ENCODE data around the gene MYZAP.

MYZAP gene

DNA sequence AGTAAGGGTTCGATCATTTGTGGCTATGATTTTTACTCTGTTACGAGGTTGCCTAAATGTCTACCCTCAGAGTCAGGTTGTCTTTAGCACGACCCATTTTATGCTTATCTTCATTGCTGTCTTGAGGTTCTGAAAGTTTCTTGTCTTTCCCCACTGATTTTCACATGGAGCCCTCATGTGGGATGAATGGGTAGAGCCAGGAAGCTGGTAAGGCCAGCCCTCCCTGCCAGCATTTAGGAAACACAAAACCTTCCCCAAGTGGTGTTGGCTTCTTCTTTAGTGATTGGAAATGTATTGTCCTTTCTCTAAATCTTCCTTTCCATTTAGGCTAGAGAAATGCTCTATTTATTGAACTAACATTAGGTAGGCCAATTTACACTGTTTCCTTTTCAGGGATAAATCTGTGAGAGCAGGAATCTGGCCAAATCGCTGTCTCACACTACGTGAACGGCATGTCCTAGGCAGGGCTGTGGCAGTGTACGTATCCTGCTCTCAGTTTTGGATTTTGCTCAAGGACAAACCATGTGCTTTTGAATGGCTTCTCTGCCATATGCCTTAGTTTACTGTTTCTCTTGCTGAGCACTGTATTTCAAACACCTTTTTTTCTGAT, 43.7 kb downstream of the MYZAP start:
- H3K9ac ChIP-seq (ENCODE audit: low read depth, low read length): no peak overlapping the region
- no peaks in the 10 kb centered on the region; the same call in 1 of the 2 replicates for H3K4me1 ChIP-seq (ENCODE audit: insufficient read depth, low read length)
- H3K36me3 ChIP-seq (ENCODE audit: insufficient read depth, low read length): no peaks in the 10 kb centered on the region
- H3K9me3 ChIP-seq (ENCODE audit: control insufficient read depth, insufficient read depth, low read length): no peaks in the 10 kb centered on the region

DNA sequence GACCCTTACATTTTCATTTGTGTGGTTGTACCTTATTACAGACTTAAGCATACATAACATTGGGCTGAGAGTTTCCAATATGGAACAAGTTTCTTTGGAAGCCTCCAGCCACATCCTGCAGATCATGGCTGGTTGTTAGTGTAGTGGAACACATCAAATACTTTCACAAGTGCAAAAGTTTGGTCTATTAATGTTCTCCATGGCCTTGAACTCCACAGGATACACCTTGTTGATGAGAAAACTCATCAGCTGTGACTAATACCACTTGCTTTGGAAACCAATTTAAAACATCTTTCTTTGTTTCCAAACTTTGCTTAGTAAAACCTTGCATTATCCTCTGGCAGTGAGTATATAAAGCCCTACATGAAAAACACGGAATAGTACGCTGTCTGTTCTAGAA, 46.1 kb downstream of the MYZAP start:
- no peak overlapping the region for H3K9ac ChIP-seq (ENCODE audit: low read depth, low read length)
- H3K9me3 ChIP-seq (ENCODE audit: control insufficient read depth, insufficient read depth, low read length): no peaks in the 10 kb centered on the region
- H3K4me1 ChIP-seq (ENCODE audit: insufficient read depth, low read length): no peaks in the 10 kb centered on the region; the same call in 1 of the 2 replicates
- H3K36me3 ChIP-seq (ENCODE audit: insufficient read depth, low read length): no peaks in the 10 kb centered on the region

DNA sequence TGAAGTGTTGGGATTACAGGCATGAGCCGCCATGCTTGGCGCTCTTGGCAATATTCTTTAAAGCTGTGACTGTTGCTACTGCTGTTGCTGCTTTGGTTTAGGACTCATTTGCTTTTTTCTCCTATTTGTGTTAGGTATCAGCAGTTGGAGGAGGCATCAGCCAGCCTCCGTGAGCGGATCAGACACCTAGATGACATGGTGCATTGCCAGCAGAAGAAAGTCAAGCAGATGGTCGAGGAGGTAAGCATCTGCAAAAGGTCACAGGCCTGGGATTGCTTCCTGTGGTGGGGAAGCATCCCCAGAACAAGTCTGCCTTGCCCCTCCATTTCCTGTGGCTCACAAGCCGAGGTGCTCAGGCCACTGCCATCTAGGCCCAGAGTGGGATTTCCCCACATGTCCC, 47.6 kb downstream of the MYZAP start:
- Histone ChIP-seq H3K9me3 (ENCODE audit: control insufficient read depth, insufficient read depth, low read length) (no peaks in the 10 kb centered on the region), H3K4me1 (ENCODE audit: insufficient read depth, low read length) (no peaks in the 10 kb centered on the region; the same call in 1 of the 2 replicates), H3K36me3 (ENCODE audit: insufficient read depth, low read length) (no peaks in the 10 kb centered on the region), H3K9ac (ENCODE audit: low read depth, low read length) (no peak overlapping the region)

DNA sequence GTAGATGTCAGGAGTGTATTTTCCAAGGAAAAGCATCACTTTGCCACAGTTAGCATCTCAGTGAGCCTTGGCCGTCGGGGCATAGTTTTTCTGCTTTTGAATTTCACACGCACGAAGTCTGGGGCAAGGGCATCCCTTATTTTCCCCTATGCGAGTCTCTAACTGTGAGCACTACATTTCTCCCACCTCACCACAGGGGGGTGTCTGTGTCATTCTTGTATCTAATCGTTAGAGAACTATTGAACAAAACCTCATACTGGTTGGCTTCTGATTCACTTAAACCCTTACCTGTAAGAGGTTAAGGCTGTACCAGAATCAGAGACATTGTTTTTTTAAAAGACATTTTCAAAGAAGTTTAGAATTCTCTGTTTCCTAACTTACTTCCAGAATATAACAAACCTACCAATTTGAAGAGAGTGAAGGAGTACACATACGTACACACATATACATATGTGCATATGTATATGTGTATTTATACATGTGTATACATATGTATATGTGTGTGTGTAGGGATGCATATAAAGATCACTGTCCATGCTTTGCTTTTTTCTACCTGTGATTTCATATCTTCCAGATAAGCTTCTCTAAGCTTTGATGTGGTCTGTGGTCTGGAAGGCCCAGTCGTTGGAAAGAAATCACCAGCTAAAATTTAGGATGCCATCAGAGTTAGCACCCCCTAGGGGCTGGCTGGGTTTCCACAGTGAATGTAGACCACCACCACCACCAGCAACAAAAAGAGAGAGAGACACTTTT, 49.4 kb downstream of the MYZAP start:
- H3K9me3 ChIP-seq (ENCODE audit: control insufficient read depth, insufficient read depth, low read length): no peaks in the 10 kb centered on the region
- no peaks in the 10 kb centered on the region for H3K4me1 ChIP-seq (ENCODE audit: insufficient read depth, low read length)
- H3K9ac ChIP-seq (ENCODE audit: low read depth, low read length): no peak overlapping the region
- H3K36me3 ChIP-seq (ENCODE audit: insufficient read depth, low read length): no peaks in the 10 kb centered on the region

DNA sequence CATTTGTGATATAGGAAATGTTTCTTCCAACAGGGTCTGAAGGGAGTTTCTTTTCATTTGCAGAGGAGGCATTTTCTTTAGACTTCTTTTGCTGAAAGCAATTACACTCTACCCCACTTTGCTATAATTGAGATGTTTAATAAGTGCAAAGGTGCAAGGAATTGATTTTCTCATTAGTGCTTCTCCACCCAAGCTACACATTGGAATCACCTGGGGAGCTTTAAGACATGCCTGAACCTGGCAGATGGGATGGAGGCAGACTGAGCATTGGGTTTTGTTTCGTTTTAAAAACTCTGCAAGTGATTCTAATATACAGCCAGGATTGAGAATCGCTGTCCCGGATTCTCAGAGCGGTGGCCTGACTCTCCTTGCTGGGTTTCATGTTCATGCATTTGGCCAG, 52.1 kb downstream of the MYZAP start:
- no peaks in the 10 kb centered on the region for H3K4me1 ChIP-seq (ENCODE audit: insufficient read depth, low read length)
- no peaks in the 10 kb centered on the region for H3K9me3 ChIP-seq (ENCODE audit: control insufficient read depth, insufficient read depth, low read length)
- H3K36me3 ChIP-seq (ENCODE audit: insufficient read depth, low read length): no peaks in the 10 kb centered on the region
- H3K9ac ChIP-seq (ENCODE audit: low read depth, low read length): no peak overlapping the region

DNA sequence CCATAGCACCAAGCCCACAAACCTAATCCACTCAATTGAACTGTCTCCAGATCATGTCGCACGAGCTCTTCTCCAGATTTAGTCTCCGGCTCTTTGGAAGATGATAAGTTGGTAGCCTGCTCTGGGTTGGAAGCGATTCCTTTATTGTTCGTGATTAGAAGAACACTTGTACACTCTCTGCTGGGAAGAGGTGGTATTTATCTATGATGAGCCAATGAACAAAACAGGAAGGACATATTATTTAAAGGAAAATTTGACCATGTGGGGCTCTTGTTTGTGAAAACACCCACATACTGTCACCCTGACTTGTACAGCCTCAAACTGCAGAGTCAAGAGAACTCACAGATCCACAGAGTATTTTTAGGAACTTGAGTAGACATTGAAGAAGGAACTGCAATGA, 54.4 kb downstream of the MYZAP start:
- Histone ChIP-seq H3K36me3 (ENCODE audit: insufficient read depth, low read length) (no peaks in the 10 kb centered on the region), H3K9ac (ENCODE audit: low read depth, low read length) (no peak overlapping the region), H3K9me3 (ENCODE audit: control insufficient read depth, insufficient read depth, low read length) (no peaks in the 10 kb centered on the region), H3K4me1 (ENCODE audit: insufficient read depth, low read length) (no peaks in the 10 kb centered on the region)

DNA sequence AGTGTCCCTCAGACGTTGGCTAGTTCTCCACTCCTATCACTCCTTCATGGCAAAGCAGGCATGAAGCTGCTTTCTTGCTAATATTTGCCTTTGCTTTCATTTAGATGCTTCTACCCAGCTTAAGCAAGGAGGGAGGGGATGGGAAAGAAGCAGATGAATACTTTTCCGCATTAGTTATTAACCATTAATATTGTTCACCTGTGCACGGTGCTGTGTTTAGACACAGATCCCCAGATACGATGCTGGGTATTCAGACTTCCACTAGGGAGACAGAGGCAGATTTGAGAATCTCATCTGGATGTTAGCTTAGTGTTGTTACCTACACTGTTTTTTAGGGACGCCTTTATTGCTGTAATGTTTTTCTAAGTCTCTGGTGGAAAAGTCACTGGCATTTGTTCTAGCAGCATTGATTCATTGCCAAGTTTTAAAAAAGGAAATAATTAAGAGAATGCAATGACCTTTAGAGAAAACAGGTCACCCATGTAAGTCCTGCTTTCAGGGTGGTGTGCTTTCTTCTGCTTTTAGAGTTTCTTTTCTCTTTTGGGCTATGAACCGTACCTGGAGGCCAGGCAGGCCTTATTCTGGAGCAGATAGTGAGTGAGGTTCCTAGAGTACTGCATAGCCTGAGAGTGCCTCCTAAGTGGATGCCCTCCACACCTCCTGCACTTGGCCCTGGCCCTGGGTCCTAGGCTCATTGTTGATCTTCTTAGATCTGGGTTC, 55.5 kb downstream of the MYZAP start:
- no peaks in the 10 kb centered on the region for H3K4me1 ChIP-seq (ENCODE audit: insufficient read depth, low read length)
- H3K9me3 ChIP-seq (ENCODE audit: control insufficient read depth, insufficient read depth, low read length): no peaks in the 10 kb centered on the region
- no peak overlapping the region for H3K9ac ChIP-seq (ENCODE audit: low read depth, low read length)
- no peaks in the 10 kb centered on the region for H3K36me3 ChIP-seq (ENCODE audit: insufficient read depth, low read length)

DNA sequence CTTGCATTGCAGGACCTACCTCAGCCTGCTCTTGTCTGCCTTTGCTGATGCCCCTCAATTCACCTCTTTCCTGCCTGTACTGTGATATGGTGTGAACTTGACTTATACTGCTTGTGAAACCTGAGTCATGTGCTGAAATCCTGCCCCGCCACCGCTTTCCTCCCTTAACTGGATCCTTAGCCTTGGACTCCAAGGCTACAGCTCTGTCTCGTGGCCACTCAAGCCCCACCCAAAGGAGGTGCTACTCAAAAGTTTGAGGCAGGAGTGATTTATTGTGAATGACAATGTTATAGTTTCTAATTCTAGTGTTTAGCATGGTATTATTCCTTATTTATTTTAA, 56.1 kb downstream of the MYZAP start:
- Histone ChIP-seq H3K36me3 (ENCODE audit: insufficient read depth, low read length) (no peaks in the 10 kb centered on the region), H3K4me1 (ENCODE audit: insufficient read depth, low read length) (no peaks in the 10 kb centered on the region), H3K9ac (ENCODE audit: low read depth, low read length) (no peak overlapping the region), H3K9me3 (ENCODE audit: control insufficient read depth, insufficient read depth, low read length) (no peaks in the 10 kb centered on the region)

DNA sequence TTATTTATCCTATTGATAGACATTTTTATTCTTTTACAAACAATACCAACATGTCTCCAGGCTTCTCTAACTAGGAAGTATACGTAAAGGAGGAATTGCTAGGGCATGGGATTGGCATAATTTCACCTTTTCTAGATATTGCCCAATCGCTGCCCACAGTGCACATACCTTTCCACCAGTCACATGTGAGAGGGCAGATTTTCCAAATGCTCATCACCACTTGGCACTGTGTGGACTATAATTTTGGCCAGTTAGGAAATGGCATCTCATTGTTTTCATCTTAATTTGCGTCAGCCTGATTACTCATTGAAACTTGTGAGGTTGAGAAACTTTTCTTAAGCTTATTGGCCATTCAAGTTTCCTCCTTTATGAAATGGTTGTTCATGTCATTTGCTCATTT, 57.4 kb downstream of the MYZAP start:
- Histone ChIP-seq H3K36me3 (ENCODE audit: insufficient read depth, low read length) (no peaks in the 10 kb centered on the region), H3K4me1 (ENCODE audit: insufficient read depth, low read length) (no peaks in the 10 kb centered on the region), H3K9me3 (ENCODE audit: control insufficient read depth, insufficient read depth, low read length) (no peaks in the 10 kb centered on the region), H3K9ac (ENCODE audit: low read depth, low read length) (no peak overlapping the region)

DNA sequence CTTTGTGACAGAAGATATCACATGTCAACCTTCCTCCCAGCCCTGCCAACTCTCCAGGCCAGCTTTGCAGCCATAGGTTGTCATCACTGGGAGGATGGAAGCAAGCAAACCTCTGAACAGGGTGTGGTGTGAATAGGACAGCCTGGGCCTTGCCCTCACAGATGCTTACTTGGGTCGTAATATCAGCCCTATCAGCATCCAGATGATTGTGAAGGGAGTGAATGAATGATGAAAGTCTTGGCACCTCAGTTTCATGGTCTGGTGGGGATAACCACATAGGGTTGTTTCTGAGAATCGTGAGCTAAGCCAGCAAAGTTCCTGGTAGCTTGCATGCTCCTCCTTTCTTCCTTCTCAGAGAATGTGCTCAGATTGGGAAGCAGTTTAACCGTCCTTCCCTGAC, 59.7 kb downstream of the MYZAP start:
- Histone ChIP-seq H3K9me3 (ENCODE audit: control insufficient read depth, insufficient read depth, low read length) (no peaks in the 10 kb centered on the region), H3K4me1 (ENCODE audit: insufficient read depth, low read length) (no peaks in the 10 kb centered on the region), H3K9ac (ENCODE audit: low read depth, low read length) (no peak overlapping the region)

DNA sequence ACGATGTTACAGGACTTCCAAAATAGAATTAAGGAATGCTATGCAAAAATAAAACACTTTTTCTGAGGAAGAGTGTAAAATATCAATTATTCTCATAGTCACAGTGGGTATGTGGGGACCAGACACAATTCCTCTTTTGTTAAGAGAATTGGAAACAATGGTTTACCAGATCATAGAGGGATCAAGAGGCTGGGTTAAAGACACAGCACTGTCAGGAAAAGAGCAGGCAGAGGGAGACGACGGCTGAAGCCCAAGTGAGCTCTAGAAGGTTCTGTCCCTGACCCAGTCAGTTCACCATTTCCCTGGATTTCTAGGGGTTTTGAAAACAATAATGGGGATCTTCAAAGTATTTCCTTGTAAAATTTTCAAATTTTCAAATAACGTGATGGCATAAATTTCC, 60.8 kb downstream of the MYZAP start:
- no peaks in the 10 kb centered on the region for H3K9me3 ChIP-seq (ENCODE audit: control insufficient read depth, insufficient read depth, low read length)
- H3K36me3 ChIP-seq (ENCODE audit: insufficient read depth, low read length): no peaks in the 10 kb centered on the region
- H3K9ac ChIP-seq (ENCODE audit: low read depth, low read length): no peak overlapping the region
- no peaks in the 10 kb centered on the region for H3K4me1 ChIP-seq (ENCODE audit: insufficient read depth, low read length)

More for the DNA sequence above, 59.7 kb downstream of the MYZAP start:
- H3K36me3 ChIP-seq (ENCODE audit: insufficient read depth, low read length): no peaks in the 10 kb centered on the region

DNA sequence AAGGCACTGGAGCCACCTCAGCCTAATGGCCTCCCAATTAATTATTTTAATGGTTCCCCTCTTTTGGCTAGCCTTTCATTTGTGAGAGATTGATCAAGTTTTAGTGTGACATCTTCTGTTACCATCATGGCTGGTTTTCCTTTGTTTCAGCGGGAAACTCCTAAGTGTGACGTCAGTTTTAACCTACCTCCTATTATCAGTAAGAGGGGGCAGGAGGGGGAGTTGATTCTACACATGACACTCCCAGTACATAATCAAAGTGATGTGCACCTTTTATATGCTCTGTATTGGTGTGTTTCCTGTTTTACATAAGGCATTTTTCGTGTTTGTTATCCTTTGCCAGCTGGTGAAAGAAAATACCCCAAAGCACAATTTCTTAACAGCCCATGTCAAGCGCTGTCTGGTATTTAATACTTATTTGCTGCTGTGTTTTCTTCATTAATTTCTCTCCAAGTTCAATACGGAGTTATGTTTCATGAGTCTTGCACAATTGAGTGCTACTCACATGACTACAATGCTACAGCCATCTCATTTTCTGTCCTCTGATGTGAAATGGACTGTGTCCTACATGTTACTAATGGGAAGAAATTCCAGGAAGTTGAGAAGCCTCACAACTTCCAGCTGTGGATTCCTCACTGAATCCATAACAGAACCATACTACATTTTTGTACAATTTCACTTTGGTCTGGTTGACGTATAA, 62.6 kb downstream of the MYZAP start:
- no peaks in the 10 kb centered on the region for H3K9me3 ChIP-seq (ENCODE audit: control insufficient read depth, insufficient read depth, low read length)
- no peaks in the 10 kb centered on the region for H3K4me1 ChIP-seq (ENCODE audit: insufficient read depth, low read length)
- H3K36me3 ChIP-seq (ENCODE audit: insufficient read depth, low read length): no peaks in the 10 kb centered on the region
- no peak overlapping the region for H3K9ac ChIP-seq (ENCODE audit: low read depth, low read length)

DNA sequence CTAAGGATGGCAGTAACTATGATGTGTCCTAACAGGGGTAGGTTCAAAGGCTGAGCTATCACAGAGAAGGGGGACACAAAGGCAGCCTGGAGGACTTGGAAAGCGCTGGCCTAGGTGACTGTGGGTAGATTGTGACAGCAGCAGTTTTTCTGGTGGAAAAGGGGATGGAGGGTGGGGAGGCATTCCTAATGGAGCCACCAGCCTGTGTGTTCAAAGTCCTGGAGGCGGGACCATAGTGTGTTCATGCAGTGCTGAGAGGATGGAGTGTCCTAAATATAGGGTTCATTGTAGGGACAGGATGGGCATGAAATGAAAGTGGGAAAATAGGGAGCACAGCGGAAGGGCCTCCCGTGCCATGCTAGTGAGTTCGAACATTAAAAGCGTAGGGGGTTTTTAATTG, 63.3 kb downstream of the MYZAP start:
- Histone ChIP-seq H3K9me3 (ENCODE audit: control insufficient read depth, insufficient read depth, low read length) (no peaks in the 10 kb centered on the region), H3K4me1 (ENCODE audit: insufficient read depth, low read length) (no peaks in the 10 kb centered on the region), H3K36me3 (ENCODE audit: insufficient read depth, low read length) (no peaks in the 10 kb centered on the region)

DNA sequence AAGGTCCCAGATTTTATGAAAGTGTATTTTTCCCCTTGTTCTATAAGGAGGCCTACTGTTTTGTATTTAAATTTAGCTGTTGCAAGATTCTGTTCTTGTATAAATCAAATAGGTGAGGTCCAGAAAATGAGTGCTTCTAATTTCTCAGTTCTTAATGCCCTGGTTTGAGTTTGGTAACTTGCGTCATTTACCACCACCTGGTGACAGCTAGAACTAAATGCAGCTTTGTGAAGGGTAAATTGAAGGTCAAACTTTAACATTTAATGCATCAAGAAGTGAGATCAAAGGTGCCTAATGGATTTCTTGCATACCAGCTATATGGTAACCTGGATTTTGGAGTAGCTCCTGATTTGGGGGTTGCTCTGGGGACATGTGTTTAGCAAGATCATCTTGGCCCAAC, 64.1 kb downstream of the MYZAP start:
- no peaks in the 10 kb centered on the region for H3K4me1 ChIP-seq (ENCODE audit: insufficient read depth, low read length)
- H3K9me3 ChIP-seq (ENCODE audit: control insufficient read depth, insufficient read depth, low read length): no peaks in the 10 kb centered on the region
- H3K36me3 ChIP-seq (ENCODE audit: insufficient read depth, low read length): no peaks in the 10 kb centered on the region
- no peak overlapping the region for H3K9ac ChIP-seq (ENCODE audit: low read depth, low read length)

More for the DNA sequence above, 63.3 kb downstream of the MYZAP start:
- no peak overlapping the region for H3K9ac ChIP-seq (ENCODE audit: low read depth, low read length)
